MM.1S (cell line): ENCODE data around the gene ZNF488.

ENCODE experiments used
- CTCF ChIP-seq: fragments of 300-600 bp; sonication (generic); IDR thresholded peaks from 2 replicates; pipeline ENCODE4 v1.5.1; 2016; ENCODE audit warnings: antibody characterized with exemption, low read length, mixed read lengths
- EZH2 ChIP-seq: fragments of 300-600 bp; sonication (generic); optimal IDR thresholded peaks from 2 replicates; pipeline ENCODE3; 2017; ENCODE audit warnings: low read depth, mild to moderate bottlenecking, antibody characterized with exemption, low read length, mixed read lengths
- EZH2phosphoT487 ChIP-seq: fragments of 300-600 bp; sonication (generic); IDR thresholded peaks from 2 replicates; pipeline ENCODE4 v1.6.1; 2018; ENCODE audit warnings: antibody characterized with exemption, low read length

- TF ChIP-seq CTCF = no peak
- no peak for TF ChIP-seq EZH2phosphoT487
- no peak for TF ChIP-seq EZH2
These were observed 3.6 kb downstream of the ZNF488 start for GRCh38 chr10:47380341-47381102.
